Measurements from ENCODE around the gene ZNF385C.

DNA sequence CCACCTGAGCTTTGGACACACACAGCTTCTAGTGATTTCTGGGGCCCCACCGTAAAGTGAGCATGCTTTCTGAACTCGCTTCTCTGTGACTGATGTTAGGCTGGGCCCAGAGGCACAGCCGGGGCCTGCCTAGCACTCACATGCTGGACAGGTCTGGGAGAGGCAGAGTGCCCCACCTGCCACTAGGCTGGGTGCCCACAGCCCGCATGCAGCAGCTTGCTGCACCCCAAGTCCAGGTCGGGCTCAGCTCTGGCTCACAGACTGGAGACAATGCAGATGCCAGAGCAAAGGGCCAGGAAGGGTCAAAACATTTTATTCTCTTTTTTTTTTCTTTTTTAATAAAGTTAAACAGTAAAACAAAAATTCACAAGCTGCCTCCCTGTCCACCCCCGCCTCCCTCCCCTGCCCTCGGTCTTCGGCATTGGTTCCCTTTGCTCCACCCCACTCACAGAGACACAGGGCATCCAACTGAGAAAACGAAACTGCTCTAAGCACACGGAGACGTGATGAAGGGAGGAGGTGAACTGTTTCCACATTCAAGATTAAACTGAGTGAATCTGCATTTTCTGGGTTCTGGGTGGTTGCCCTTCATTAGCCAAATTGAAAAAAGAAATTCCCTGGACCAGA, 122.0 kb downstream of the ZNF385C start:
- TF ChIP-seq, protein P1, sequence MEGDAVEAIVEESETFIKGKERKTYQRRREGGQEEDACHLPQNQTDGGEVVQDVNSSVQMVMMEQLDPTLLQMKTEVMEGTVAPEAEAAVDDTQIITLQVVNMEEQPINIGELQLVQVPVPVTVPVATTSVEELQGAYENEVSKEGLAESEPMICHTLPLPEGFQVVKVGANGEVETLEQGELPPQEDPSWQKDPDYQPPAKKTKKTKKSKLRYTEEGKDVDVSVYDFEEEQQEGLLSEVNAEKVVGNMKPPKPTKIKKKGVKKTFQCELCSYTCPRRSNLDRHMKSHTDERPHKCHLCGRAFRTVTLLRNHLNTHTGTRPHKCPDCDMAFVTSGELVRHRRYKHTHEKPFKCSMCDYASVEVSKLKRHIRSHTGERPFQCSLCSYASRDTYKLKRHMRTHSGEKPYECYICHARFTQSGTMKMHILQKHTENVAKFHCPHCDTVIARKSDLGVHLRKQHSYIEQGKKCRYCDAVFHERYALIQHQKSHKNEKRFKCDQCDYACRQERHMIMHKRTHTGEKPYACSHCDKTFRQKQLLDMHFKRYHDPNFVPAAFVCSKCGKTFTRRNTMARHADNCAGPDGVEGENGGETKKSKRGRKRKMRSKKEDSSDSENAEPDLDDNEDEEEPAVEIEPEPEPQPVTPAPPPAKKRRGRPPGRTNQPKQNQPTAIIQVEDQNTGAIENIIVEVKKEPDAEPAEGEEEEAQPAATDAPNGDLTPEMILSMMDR (conservative IDR thresholded peaks at IDR 0.05; ENCODE audit: low read length) = no peak
- TF ChIP-seq EZH2phosphoT487 (IDR thresholded peaks at IDR 0.05; ENCODE audit: borderline replicate concordance, low read depth, low read length) = no peak

Data from OCI-LY7 (cell line).